Activated naive CD4-positive, alpha-beta T cell treated with anti-CD3 and anti-CD28 coated beads for 36 hours (primary cell): ENCODE results near the gene RILPL1. TPM values are rescaled to one million over a fixed set of nuclear protein-coding genes. Genes with fewer than 3 reads are reported as not detected.
"Not testable (repeated sequence)": the region's sequence is repeated elsewhere in the genome, so short reads cannot be mapped to it uniquely, and the experiment has no call there.

Experiments used
- CTCF ChIA-PET: fragments of 350-600 bp; sonication (Branson Sonifier 250); formaldehyde crosslinking; loops from one replicate; lab custom pipeline; 2021; ENCODE audit warnings: antibody characterized with exemption; lab: Charles Lee
- DNase-seq: peaks from one replicate; pipeline ENCODE4 v3.0.0-alpha.2; 2020
- H3K27ac Mint-ChIP-seq: one replicate; pipeline ENCODE4 v1.8.0; 2021; ENCODE audit warnings: mild to moderate bottlenecking, mixed read lengths
- H3K27me3 Mint-ChIP-seq: one replicate; pipeline ENCODE4 v1.8.0; 2021; ENCODE audit warnings: low read depth, mixed read lengths
- H3K36me3 Mint-ChIP-seq: one replicate; pipeline ENCODE4 v1.8.0; 2021; ENCODE audit warnings: low read depth, mixed read lengths
- H3K4me1 Mint-ChIP-seq: one replicate; pipeline ENCODE4 v1.8.0; 2021; ENCODE audit warnings: low read depth, mixed read lengths
- H3K4me3 Mint-ChIP-seq: one replicate; pipeline ENCODE4 v1.8.0; 2021; ENCODE audit warnings: mild to moderate bottlenecking, moderate library complexity, mixed read lengths
- H3K9me3 Mint-ChIP-seq: one replicate; pipeline ENCODE4 v1.8.0; 2021; ENCODE audit warnings: mixed read lengths
- intact Hi-C: fragments of 100-400 bp; cut with micrococcal nuclease; formaldehyde crosslinking; loops from one replicate; pipeline ENCODE4 v1.15.1; 2023
- total RNA-seq, 2 experiments: library from RNA; stranded (reverse); gene quantifications; one replicate each; pipeline ENCODE4 v1.2.3, GENCODE V29; 2021

The RILPL1 gene
- total RNA-seq, 2 experiments from 2014 or later: 2.2 to 3.2 TPM

GRCh38 chr12:123506059-123506842 is 27.3 kb downstream of the RILPL1 start:
- DNase-seq: no peak
- Mint-ChIP-seq H3K27ac (no peak overlapping the region), H3K4me3 (no peak overlapping the region), H3K36me3 (no peaks in the 10 kb centered on the region), H3K27me3 (no peaks in the 10 kb centered on the region), H3K9me3 (no peaks in the 10 kb centered on the region), H3K4me1 (peaks cover 4% of the 10 kb centered on the region)
- intact Hi-C loops: no loop called here
- CTCF ChIA-PET: interaction anchor here (0.6 kb wide), 1 partner anchor 72 kb away, joined by 3 read pairs; no protein-coding TSS in a partner anchor

- Mint-ChIP-seq H3K4me1 (no peaks in the 10 kb centered on the region), H3K27ac (no peak overlapping the region), H3K27me3 (no peaks in the 10 kb centered on the region), H3K36me3 (no peaks in the 10 kb centered on the region), H3K4me3 (no peak overlapping the region), H3K9me3 (no peaks in the 10 kb centered on the region)
- intact Hi-C loops: no loop called here
- DNase-seq: no peak
- CTCF ChIA-PET: interaction anchor here (0.6 kb wide), 1 partner anchor 23 kb away, joined by 6 read pairs; no protein-coding TSS in a partner anchor
Observed at GRCh38 chr12:123502163-123502704, 31.3 kb downstream of the RILPL1 start.

GRCh38 chr12:123499332-123499731 is 34.2 kb downstream of the RILPL1 start:
- Mint-ChIP-seq H3K36me3 (no peaks in the 10 kb centered on the region), H3K27ac (no peak overlapping the region), H3K4me3 (no peak overlapping the region), H3K9me3 (no peaks in the 10 kb centered on the region), H3K27me3 (no peaks in the 10 kb centered on the region), H3K4me1 (no peaks in the 10 kb centered on the region)
- no peak for DNase-seq
- CTCF ChIA-PET: no interaction called here
- intact Hi-C loops: no loop called here

- intact Hi-C loops: no loop called here
- H3K9me3 Mint-ChIP-seq: no peaks in the 10 kb centered on the region
- DNase-seq: no peak
Observed at GRCh38 chr12:123498126-123498825, 35.2 kb downstream of the RILPL1 start.

GRCh38 chr12:123497065-123497464 is 36.5 kb downstream of the RILPL1 start:
- Mint-ChIP-seq H3K4me1 (no peaks in the 10 kb centered on the region), H3K4me3 (no peak overlapping the region), H3K27ac (no peak overlapping the region), H3K27me3 (no peaks in the 10 kb centered on the region), H3K9me3 (no peaks in the 10 kb centered on the region), H3K36me3 (no peaks in the 10 kb centered on the region)
- intact Hi-C loops: no loop called here
- CTCF ChIA-PET: interaction anchor here (1.1 kb wide), 1 partner anchor 22 kb away, joined by 3 read pairs; no protein-coding TSS in a partner anchor
- DNase-seq: no peak

More at GRCh38 chr12:123498126-123498825, 35.2 kb downstream of the RILPL1 start:
- Mint-ChIP-seq H3K36me3 (no peaks in the 10 kb centered on the region), H3K27me3 (no peaks in the 10 kb centered on the region), H3K4me3 (no peak overlapping the region), H3K27ac (no peak overlapping the region), H3K4me1 (no peaks in the 10 kb centered on the region)
- CTCF ChIA-PET: no interaction called here

- Mint-ChIP-seq H3K4me3 (no peak overlapping the region), H3K9me3 (no peaks in the 10 kb centered on the region), H3K4me1 (no peaks in the 10 kb centered on the region), H3K27me3 (no peaks in the 10 kb centered on the region), H3K27ac (no peak overlapping the region), H3K36me3 (no peaks in the 10 kb centered on the region)
- no peak for DNase-seq
- CTCF ChIA-PET: no interaction called here
- intact Hi-C loops: no loop called here
Observed at GRCh38 chr12:123494124-123494851, 39.2 kb downstream of the RILPL1 start.

GRCh38 chr12:123492339-123493039 is 41.0 kb downstream of the RILPL1 start:
- H3K9me3 Mint-ChIP-seq, intact Hi-C loops, H3K27me3 Mint-ChIP-seq, H3K4me3 Mint-ChIP-seq, DNase-seq, H3K27ac Mint-ChIP-seq, H3K36me3 Mint-ChIP-seq, CTCF ChIA-PET, H3K4me1 Mint-ChIP-seq: not testable (repeated sequence)

- no peaks in the 10 kb centered on the region for H3K4me1 Mint-ChIP-seq
- no peak for DNase-seq
- no peak overlapping the region for H3K27ac Mint-ChIP-seq
- no peak overlapping the region for H3K4me3 Mint-ChIP-seq
- H3K9me3 Mint-ChIP-seq: no peaks in the 10 kb centered on the region
- CTCF ChIA-PET: no interaction called here
- H3K27me3 Mint-ChIP-seq: no peaks in the 10 kb centered on the region
- no peaks in the 10 kb centered on the region for H3K36me3 Mint-ChIP-seq
- intact Hi-C loops: no loop called here
Observed at GRCh38 chr12:123491481-123491880, 42.0 kb downstream of the RILPL1 start.

GRCh38 chr12:123491056-123491455 is 42.5 kb downstream of the RILPL1 start:
- CTCF ChIA-PET: no interaction called here
- Mint-ChIP-seq H3K9me3 (no peaks in the 10 kb centered on the region), H3K4me1 (no peaks in the 10 kb centered on the region), H3K36me3 (no peaks in the 10 kb centered on the region), H3K4me3 (no peak overlapping the region), H3K27ac (no peak overlapping the region), H3K27me3 (no peaks in the 10 kb centered on the region)
- intact Hi-C loops: no loop called here
- DNase-seq: no peak

- no peaks in the 10 kb centered on the region for H3K27me3 Mint-ChIP-seq
- intact Hi-C loops: no loop called here
- CTCF ChIA-PET: interaction anchor here (0.6 kb wide), 1 partner anchor 500 kb away, joined by 6 read pairs; no protein-coding TSS in a partner anchor
- DNase-seq: no peak
- peaks cover under 1% of the 10 kb centered on the region for H3K4me1 Mint-ChIP-seq
- H3K4me3 Mint-ChIP-seq: no peak overlapping the region
- no peaks in the 10 kb centered on the region for H3K9me3 Mint-ChIP-seq
- H3K27ac Mint-ChIP-seq: no peak overlapping the region
- no peaks in the 10 kb centered on the region for H3K36me3 Mint-ChIP-seq
Observed at GRCh38 chr12:123490089-123490488, 43.4 kb downstream of the RILPL1 start.

- CTCF ChIA-PET: interaction anchor here (0.6 kb wide), 1 partner anchor 501 kb away, joined by 6 read pairs; no protein-coding TSS in a partner anchor
- intact Hi-C loops: no loop called here
Observed at GRCh38 chr12:123489580-123489979, 43.9 kb downstream of the RILPL1 start.

More at GRCh38 chr12:123489580-123489979, 43.9 kb downstream of the RILPL1 start:
- Mint-ChIP-seq H3K4me1 (peaks cover 5% of the 10 kb centered on the region), H3K36me3 (no peaks in the 10 kb centered on the region), H3K27ac (no peak overlapping the region), H3K27me3 (no peaks in the 10 kb centered on the region), H3K9me3 (no peaks in the 10 kb centered on the region), H3K4me3 (no peak overlapping the region)
- DNase-seq: no peak
